Caco-2 (cell line): ENCODE results near the gene DCDC1. TPM values are rescaled to one million over a fixed set of nuclear protein-coding genes. Genes with fewer than 3 reads are reported as not detected.

Experiments
- BruUV-seq: library from RNA; stranded (reverse); fragments of 400-500 nt; replicated peaks from 2 replicates; lab custom pipeline; 2021; lab: Mats Ljungman, UMichigan
- CTCF ChIA-PET: fragments of 300-600 bp; sonication (Branson Sonifier 250); formaldehyde crosslinking; loops from one replicate; lab custom pipeline; 2022; ENCODE audit warnings: antibody characterized with exemption; lab: Charles Lee
- POLR2A ChIA-PET: fragments of 300-600 bp; sonication (Branson Sonifier 250); formaldehyde crosslinking; loops from one replicate; lab custom pipeline; 2022; ENCODE audit warnings: antibody characterized with exemption; lab: Charles Lee
- DNase-seq, 2 experiments: peaks; one replicate each; pipeline versions ENCODE4 v3.0.0 to v3.0.0-alpha.2; 2020 to 2022
- H3K27me3 ChIP-seq: replicated peaks from 2 replicates; pipeline ENCODE4 v1.6.0; 2011; ENCODE audit warnings: low read length; ENCODE audit not compliant: control insufficient read depth, insufficient read depth
- H3K36me3 ChIP-seq: 2 replicates; pipeline ENCODE4 v1.5.1; 2011; ENCODE audit warnings: low read length; ENCODE audit not compliant: control insufficient read depth, insufficient read depth
- H3K4me1 ChIP-seq: fragments of 250-450 bp; sonication (Bioruptor Pico); 2 replicates; pipeline ENCODE4 v1.5.1; 2020; ENCODE audit warnings: mild to moderate bottlenecking
- H3K4me3 ChIP-seq: 2 replicates; pipeline ENCODE4 v1.5.1; 2011; ENCODE audit warnings: low read depth, mild to moderate bottlenecking, control low read depth, low read length
- H3K9me3 ChIP-seq: fragments of 250-450 bp; sonication (Bioruptor Pico); 2 replicates; pipeline ENCODE4 v1.5.1; 2020; ENCODE audit warnings: mild to moderate bottlenecking, moderate library complexity
- H3K27ac Mint-ChIP-seq: one replicate; pipeline ENCODE4 v1.8.0; 2022; ENCODE audit warnings: mixed read lengths; ENCODE audit not compliant: unreplicated experiment
- H3K27me3 Mint-ChIP-seq: one replicate; pipeline ENCODE4 v1.8.0; 2022; ENCODE audit warnings: mixed read lengths; ENCODE audit not compliant: insufficient read depth, unreplicated experiment
- H3K36me3 Mint-ChIP-seq: one replicate; pipeline ENCODE4 v1.8.0; 2022; ENCODE audit warnings: mild to moderate bottlenecking, mixed read lengths; ENCODE audit not compliant: insufficient read depth, unreplicated experiment
- H3K4me1 Mint-ChIP-seq: one replicate; pipeline ENCODE4 v1.8.0; 2022; ENCODE audit warnings: low read depth, mixed read lengths; ENCODE audit not compliant: unreplicated experiment
- H3K4me3 Mint-ChIP-seq: one replicate; pipeline ENCODE4 v1.8.0; 2022; ENCODE audit warnings: mild to moderate bottlenecking, moderate library complexity, mixed read lengths; ENCODE audit not compliant: unreplicated experiment
- H3K9me3 Mint-ChIP-seq: one replicate; pipeline ENCODE4 v1.8.0; 2022; ENCODE audit warnings: mixed read lengths; ENCODE audit not compliant: unreplicated experiment
- intact Hi-C: fragments of 100-400 bp; cut with micrococcal nuclease; formaldehyde crosslinking; loops from one replicate; pipeline ENCODE4 v1.10.0; 2022; ENCODE audit not compliant: unreplicated experiment
- total RNA-seq: library from RNA; stranded (reverse); gene quantifications from 2 replicates; pipeline ENCODE4 v1.2.3, GENCODE V29; 2022
- TF ChIP-seq, protein P1 (sequence below), 2 experiments: fragments of 200-600 bp in 1 of 2; IDR thresholded peaks; 1 replicate in 1 of 2; 2 replicates in 1 of 2; pipeline versions ENCODE4 v1.5.1 to v1.8.0; 2011 to 2022; ENCODE audit warnings: antibody characterized with exemption in 1 of 2, control low read depth in 1 of 2, inconsistent platforms in 1 of 2, low read depth in 1 of 2, low read length in 1 of 2, mild to moderate bottlenecking in 1 of 2, moderate library complexity in 1 of 2; ENCODE audit not compliant: insufficient read depth in 1 of 2, severe bottlenecking in 1 of 2, unreplicated experiment in 1 of 2

Gene DCDC1
- total RNA-seq, 1 experiment from 2014 or later = not detected

DNA sequence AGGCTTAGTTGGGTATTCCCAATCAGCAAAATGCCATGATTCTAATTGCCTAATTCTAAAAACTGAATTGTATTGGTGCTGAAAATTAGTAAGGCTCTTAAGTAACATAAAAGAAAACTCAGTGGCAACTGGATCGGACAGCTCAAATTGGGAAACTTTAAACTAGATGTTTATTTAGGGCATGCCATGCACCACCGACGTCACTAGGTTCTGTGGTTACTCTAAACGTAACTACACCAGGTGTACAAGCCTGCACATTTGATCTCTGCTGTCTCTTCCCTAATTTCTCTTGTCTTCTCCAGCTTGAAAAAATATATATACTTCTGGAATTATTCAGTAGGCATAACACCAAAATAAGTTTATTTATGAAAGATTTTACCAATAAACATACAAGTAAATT, 378.2 kb downstream of the DCDC1 start:
- intact Hi-C loops = no loop called here
- Mint-ChIP-seq H3K4me1 (no peaks in the 10 kb centered on the region), H3K9me3 (no peaks in the 10 kb centered on the region), H3K36me3 (no peaks in the 10 kb centered on the region), H3K27ac (no peak overlapping the region), H3K27me3 (no peaks in the 10 kb centered on the region), H3K4me3 (no peak overlapping the region)
- H3K36me3 ChIP-seq = no peaks in the 10 kb centered on the region
- CTCF ChIA-PET = no interaction called here
- POLR2A ChIA-PET = no interaction called here
- H3K9me3 ChIP-seq = no peaks in the 10 kb centered on the region
- DNase-seq = no peak
- no peaks in the 10 kb centered on the region for H3K27me3 ChIP-seq
- TF ChIP-seq, protein P1, sequence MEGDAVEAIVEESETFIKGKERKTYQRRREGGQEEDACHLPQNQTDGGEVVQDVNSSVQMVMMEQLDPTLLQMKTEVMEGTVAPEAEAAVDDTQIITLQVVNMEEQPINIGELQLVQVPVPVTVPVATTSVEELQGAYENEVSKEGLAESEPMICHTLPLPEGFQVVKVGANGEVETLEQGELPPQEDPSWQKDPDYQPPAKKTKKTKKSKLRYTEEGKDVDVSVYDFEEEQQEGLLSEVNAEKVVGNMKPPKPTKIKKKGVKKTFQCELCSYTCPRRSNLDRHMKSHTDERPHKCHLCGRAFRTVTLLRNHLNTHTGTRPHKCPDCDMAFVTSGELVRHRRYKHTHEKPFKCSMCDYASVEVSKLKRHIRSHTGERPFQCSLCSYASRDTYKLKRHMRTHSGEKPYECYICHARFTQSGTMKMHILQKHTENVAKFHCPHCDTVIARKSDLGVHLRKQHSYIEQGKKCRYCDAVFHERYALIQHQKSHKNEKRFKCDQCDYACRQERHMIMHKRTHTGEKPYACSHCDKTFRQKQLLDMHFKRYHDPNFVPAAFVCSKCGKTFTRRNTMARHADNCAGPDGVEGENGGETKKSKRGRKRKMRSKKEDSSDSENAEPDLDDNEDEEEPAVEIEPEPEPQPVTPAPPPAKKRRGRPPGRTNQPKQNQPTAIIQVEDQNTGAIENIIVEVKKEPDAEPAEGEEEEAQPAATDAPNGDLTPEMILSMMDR (IDR thresholded peaks at IDR 0.05; ENCODE audit: insufficient read depth in 1 of 2, low read depth in 1 of 2, low read length in 1 of 2, severe bottlenecking in 1 of 2, unreplicated experiment in 1 of 2) = no peak
- H3K4me3 ChIP-seq = no peak overlapping the region
- peaks cover 19% of the 10 kb centered on the region for H3K4me1 ChIP-seq
- no TSS peak for BruUV-seq

DNA sequence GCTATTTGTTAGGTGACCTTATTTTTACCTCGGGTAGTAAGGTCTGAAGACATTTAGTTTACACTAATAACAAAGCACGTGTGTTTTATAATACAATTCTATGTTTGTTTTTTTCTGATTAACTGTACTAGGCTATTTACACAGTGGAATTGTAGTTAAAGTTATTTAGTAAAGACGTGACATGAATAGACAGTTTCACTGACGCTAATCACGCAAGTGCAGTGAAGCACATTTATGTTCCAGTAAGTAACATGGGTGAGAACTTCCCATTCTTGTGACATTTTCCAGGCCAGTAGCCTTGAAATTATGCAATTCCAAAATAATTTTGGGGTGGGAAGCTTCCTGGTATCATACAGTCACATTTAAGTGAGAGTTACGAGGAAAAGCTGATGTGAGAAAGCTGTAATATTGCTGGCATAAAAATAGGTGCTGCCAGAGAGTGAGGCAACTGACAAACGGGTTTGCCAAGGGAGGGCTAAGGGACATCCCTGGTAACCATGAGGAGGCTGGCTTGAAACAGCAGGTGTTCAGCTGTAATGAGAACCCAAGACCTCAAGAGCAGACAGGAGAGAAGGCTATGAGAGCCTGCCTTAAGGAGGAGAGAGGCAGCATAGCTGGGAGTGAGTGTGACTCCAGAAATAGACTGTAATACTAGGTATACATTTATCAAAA, 378.8 kb downstream of the DCDC1 start:
- no peak for DNase-seq
- no peaks in the 10 kb centered on the region for H3K36me3 ChIP-seq
- H3K27ac Mint-ChIP-seq = no peak overlapping the region
- CTCF ChIA-PET = no interaction called here
- no peaks in the 10 kb centered on the region for H3K27me3 ChIP-seq
- TF ChIP-seq, protein P1 (IDR thresholded peaks at IDR 0.05; ENCODE audit: insufficient read depth in 1 of 2, low read depth in 1 of 2, low read length in 1 of 2, severe bottlenecking in 1 of 2, unreplicated experiment in 1 of 2) = no peak
- no peaks in the 10 kb centered on the region for H3K9me3 ChIP-seq
- H3K27me3 Mint-ChIP-seq = no peaks in the 10 kb centered on the region
- POLR2A ChIA-PET = no interaction called here
- intact Hi-C loops = no loop called here
- BruUV-seq = no TSS peak
- no peak overlapping the region for H3K4me3 ChIP-seq
- H3K4me1 ChIP-seq = peaks cover 21% of the 10 kb centered on the region
- no peaks in the 10 kb centered on the region for H3K36me3 Mint-ChIP-seq
- no peaks in the 10 kb centered on the region for H3K9me3 Mint-ChIP-seq
- no peak overlapping the region for H3K4me3 Mint-ChIP-seq
- no peaks in the 10 kb centered on the region for H3K4me1 Mint-ChIP-seq

DNA sequence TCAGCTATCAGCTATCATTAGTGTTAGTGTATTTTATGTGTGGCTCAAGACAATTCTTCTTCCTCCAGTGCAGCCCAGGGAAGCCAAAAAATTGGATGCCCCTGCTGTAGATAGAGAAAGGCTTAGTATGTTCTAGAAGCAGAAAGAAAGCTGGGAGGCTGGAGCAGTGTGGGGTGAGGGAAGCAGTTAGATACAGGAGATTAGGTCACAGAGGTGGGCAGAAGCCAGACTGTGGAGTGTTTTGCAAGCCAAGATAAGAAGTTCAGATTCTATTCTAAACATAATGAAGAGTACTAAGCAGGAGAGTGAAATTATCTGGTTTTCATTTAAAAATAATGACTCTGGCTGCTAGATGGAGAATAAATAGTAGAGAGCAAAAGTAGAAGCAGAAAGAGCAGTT, 381.7 kb downstream of the DCDC1 start:
- no TSS peak for BruUV-seq

More for the DNA sequence above, 381.7 kb downstream of the DCDC1 start:
- no peaks in the 10 kb centered on the region for H3K27me3 ChIP-seq
- POLR2A ChIA-PET = interaction anchor here (0.5 kb wide), 1 partner anchor 1065 kb away, joined by 3 read pairs; no protein-coding TSS in a partner anchor
- no peaks in the 10 kb centered on the region for H3K27me3 Mint-ChIP-seq
- no peak for DNase-seq
- no peaks in the 10 kb centered on the region for H3K36me3 ChIP-seq
- intact Hi-C loops = no loop called here
- H3K4me1 Mint-ChIP-seq = peaks cover 13% of the 10 kb centered on the region
- peaks cover 24% of the 10 kb centered on the region for H3K4me1 ChIP-seq
- H3K36me3 Mint-ChIP-seq = no peaks in the 10 kb centered on the region
- H3K9me3 Mint-ChIP-seq = no peaks in the 10 kb centered on the region
- H3K9me3 ChIP-seq = no peaks in the 10 kb centered on the region
- H3K27ac Mint-ChIP-seq = no peak overlapping the region
- no peak overlapping the region for H3K4me3 ChIP-seq
- TF ChIP-seq, protein P1 (IDR thresholded peaks at IDR 0.05; ENCODE audit: insufficient read depth in 1 of 2, low read depth in 1 of 2, low read length in 1 of 2, severe bottlenecking in 1 of 2, unreplicated experiment in 1 of 2) = no peak
- no peak overlapping the region for H3K4me3 Mint-ChIP-seq
- CTCF ChIA-PET = no interaction called here
